SK-N-SH treated with all-trans-retinoic acid at 6 μM for 48 hours (cell line): ENCODE results near the gene EXO1.

Experiments
- CSDC2 ChIP-seq: fragments of 250-450 bp; sonication (Bioruptor Pico); IDR thresholded peaks from 2 replicates; pipeline ENCODE4 v1.5.0; 2020; ENCODE audit warnings: mild to moderate bottlenecking, moderate library complexity
- GLIS3 ChIP-seq: fragments of 250-450 bp; sonication (Bioruptor Pico); IDR thresholded peaks from 2 replicates; pipeline ENCODE4 v1.5.0; 2020; ENCODE audit warnings: mild to moderate bottlenecking, moderate library complexity
- SNAI2 ChIP-seq: fragments of 250-450 bp; sonication (Bioruptor Pico); IDR thresholded peaks from 2 replicates; pipeline ENCODE4 v1.5.0; 2020; ENCODE audit warnings: mild to moderate bottlenecking, moderate library complexity
- TCF4 ChIP-seq: fragments of 250-450 bp; sonication (Bioruptor Pico); IDR thresholded peaks from 2 replicates; pipeline ENCODE4 v1.8.0; 2021; ENCODE audit warnings: mild to moderate bottlenecking, moderate library complexity, borderline replicate concordance
- ZC3H10 ChIP-seq: fragments of 250-450 bp; sonication (Bioruptor Pico); IDR thresholded peaks from 2 replicates; pipeline ENCODE4 v1.5.1; 2021; ENCODE audit warnings: mild to moderate bottlenecking, moderate library complexity
- ZFP3 ChIP-seq: fragments of 250-450 bp; sonication (Bioruptor Pico); IDR thresholded peaks from 2 replicates; pipeline ENCODE4 v1.5.0; 2020; ENCODE audit warnings: mild to moderate bottlenecking, moderate library complexity
- TF ChIP-seq, protein P1 (sequence below): fragments of 250-450 bp; sonication (Bioruptor Pico); IDR thresholded peaks from 2 replicates; pipeline ENCODE4 v1.5.1; 2020; ENCODE audit warnings: low read depth, mild to moderate bottlenecking, moderate library complexity
- TF ChIP-seq, protein P2 (sequence below): fragments of 250-450 bp; sonication (Bioruptor Pico); IDR thresholded peaks from 2 replicates; pipeline ENCODE4 v1.5.1; 2021; ENCODE audit warnings: mild to moderate bottlenecking, moderate library complexity

DNA sequence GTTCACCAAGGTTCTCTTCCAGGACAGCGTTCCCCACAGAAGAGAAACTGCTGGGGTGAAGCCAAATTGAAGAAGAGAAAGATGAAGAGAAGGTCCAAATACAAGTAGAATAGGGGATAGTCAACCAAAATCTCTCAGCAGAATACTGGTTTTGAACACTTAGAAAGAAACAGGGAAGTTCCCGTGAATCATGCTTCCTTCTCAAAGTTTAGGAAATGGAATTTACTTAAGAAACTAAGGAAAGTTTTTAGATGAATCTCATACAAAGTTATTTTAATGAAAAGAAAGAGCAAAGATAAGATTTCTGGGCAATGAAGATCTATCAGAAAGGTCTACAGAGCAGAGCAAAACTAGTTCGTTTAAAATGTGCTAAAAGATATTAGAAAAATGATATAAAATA lies 43.3 kb downstream of the EXO1 start:
- TF ChIP-seq ZFP3 (no peak), TCF4 (CRISPR knock-in tag) (no peak), CSDC2 (CRISPR knock-in tag) (no peak), SNAI2 (CRISPR knock-in tag) (no peak), GLIS3 (no peak), ZC3H10 (no peak)
- TF ChIP-seq, protein P1, sequence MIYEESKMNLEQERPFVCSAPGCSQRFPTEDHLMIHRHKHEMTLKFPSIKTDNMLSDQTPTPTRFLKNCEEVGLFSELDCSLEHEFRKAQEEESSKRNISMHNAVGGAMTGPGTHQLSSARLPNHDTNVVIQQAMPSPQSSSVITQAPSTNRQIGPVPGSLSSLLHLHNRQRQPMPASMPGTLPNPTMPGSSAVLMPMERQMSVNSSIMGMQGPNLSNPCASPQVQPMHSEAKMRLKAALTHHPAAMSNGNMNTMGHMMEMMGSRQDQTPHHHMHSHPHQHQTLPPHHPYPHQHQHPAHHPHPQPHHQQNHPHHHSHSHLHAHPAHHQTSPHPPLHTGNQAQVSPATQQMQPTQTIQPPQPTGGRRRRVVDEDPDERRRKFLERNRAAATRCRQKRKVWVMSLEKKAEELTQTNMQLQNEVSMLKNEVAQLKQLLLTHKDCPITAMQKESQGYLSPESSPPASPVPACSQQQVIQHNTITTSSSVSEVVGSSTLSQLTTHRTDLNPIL: no peak
- TF ChIP-seq, protein P2, sequence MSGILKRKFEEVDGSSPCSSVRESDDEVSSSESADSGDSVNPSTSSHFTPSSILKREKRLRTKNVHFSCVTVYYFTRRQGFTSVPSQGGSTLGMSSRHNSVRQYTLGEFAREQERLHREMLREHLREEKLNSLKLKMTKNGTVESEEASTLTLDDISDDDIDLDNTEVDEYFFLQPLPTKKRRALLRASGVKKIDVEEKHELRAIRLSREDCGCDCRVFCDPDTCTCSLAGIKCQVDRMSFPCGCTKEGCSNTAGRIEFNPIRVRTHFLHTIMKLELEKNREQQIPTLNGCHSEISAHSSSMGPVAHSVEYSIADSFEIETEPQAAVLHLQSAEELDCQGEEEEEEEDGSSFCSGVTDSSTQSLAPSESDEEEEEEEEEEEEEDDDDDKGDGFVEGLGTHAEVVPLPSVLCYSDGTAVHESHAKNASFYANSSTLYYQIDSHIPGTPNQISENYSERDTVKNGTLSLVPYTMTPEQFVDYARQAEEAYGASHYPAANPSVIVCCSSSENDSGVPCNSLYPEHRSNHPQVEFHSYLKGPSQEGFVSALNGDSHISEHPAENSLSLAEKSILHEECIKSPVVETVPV (CRISPR knock-in tag): no peak
